GM18520 (cell line): Measurements from ENCODE around the gene GRIA1.

ENCODE experiments used
- ATAC-seq: cut with Tn5 transposase; IDR thresholded peaks from one replicate; pipeline ENCODE4 v1.9.1; 2021; ENCODE audit not compliant: unreplicated experiment

Gene GRIA1

GRCh38 chr5:153601377-153601776 lies 110.9 kb downstream of the GRIA1 start:
- ATAC-seq = peak; percentile 92

GRCh38 chr5:153605386-153605785 lies 114.9 kb downstream of the GRIA1 start:
- no peak for ATAC-seq

GRCh38 chr5:153610009-153610408 lies 119.5 kb downstream of the GRIA1 start:
- ATAC-seq = no peak

DNA sequence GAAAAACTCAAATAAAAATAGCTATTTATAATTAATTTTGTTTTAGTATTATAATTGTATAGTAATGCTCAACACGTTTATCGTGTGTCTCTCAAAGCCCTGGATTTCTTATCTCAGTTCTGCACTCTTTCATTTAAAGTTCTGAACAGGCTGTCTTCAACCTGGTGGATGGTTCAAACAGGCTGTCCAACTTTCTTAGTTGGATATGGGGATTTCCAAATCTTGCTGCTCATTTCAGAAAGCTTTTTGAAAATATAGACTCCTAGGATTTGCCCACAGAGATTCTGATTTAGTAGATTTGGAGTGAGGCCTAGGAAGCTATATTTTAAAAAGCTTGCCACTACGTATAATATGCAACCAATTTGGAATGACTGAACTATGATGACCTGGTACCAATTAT lies 120.3 kb downstream of the GRIA1 start:
- no peak for ATAC-seq

- ATAC-seq = no peak
Measured at GRCh38 chr5:153613144-153613543, 122.7 kb downstream of the GRIA1 start.

DNA sequence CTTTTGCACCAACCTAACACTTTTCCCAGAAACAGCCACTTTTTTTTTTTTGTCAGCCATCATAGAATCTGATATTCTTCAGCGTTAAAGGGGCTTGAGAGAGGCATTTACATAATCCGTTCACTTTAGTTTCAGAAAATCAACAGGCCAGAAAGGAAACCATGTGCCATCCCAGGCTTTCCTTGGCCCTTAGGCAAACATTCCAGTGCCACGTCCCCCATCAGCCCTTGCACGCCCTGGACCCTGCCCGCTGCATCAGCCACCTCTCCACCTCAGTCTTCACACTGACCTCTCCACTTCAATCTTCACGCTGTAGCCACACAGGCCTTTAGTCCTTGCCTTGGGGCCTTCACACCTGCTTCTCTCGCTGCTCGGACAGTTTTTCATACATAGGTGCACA lies 123.2 kb downstream of the GRIA1 start:
- no peak for ATAC-seq

DNA sequence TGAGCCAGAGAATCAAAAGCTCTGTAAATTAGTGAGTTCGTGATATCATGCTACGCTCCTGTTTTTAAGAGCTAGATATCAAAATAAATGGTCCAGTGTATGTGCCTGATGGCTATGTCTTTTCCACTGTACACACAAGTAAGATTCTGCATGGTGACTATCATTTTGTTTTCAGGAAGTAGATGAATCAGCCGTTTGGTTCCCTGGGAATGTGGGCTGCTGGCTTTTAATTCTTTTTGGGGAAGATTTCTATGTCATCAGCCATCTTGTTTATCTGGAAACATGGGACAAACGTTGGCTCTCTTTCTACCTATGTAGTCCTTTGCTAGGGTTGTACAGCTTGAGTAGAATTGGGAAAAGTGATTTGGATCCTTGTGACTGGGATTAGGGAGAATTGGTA lies 126.7 kb downstream of the GRIA1 start:
- no peak for ATAC-seq

DNA sequence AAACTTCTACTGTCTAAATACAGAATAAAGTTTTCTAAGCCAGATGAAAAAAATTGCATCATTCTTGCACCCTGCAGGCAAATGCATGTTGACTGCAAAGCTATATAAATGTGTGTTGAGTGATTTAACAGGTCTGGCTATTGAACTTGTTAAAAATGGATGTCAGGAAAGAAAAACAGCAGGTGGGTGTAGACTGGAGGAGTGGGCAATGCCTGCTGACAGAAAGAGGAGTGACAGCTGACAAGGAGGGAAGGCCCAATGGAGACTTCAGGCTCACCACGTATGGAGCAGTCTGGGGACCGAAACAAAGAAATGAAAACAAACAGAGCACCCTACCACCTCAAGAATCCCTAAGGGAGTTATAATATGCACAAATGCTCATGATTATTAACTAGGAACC lies 127.8 kb downstream of the GRIA1 start:
- ATAC-seq = no peak

GRCh38 chr5:153618867-153619266 lies 128.4 kb downstream of the GRIA1 start:
- no peak for ATAC-seq

GRCh38 chr5:153619771-153620170 lies 129.3 kb downstream of the GRIA1 start:
- ATAC-seq = no peak

DNA sequence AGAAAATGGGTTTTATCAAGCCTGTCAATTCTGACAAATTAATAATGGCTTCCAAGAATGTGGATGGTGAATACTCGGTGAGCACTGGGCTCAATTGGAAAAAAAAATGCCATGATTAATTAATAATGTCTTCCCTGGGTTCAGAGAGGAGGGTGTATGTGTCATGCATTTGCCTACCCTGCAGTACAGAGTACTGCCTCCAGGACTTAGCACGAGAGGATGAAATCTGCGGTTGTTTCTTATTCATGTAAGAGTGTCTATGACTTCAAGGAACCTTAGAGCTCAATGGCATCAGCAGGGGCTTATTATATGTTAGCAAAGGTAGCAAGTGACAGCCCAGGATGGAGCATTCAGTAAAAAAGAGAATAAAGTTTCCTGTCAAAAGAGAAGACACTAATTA lies 132.7 kb downstream of the GRIA1 start:
- no peak for ATAC-seq

- ATAC-seq = no peak
Measured at GRCh38 chr5:153623751-153624450, 133.4 kb downstream of the GRIA1 start.

DNA sequence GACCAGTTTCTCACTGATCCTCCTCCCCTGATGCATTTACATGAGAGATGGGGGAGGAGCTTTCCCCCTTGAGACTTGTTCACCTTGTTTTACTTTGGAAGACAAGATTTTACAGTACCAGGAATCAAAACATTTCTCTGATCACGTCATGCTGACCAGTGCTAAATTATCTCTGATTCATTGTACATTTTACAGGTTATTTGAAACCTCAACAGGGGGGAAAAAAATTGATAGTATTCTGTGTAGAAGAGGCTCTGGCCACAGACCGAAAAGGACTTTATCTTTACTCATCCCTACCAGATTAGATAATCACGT lies 133.9 kb downstream of the GRIA1 start:
- no peak for ATAC-seq

GRCh38 chr5:153625826-153626354 lies 135.4 kb downstream of the GRIA1 start:
- ATAC-seq = no peak

DNA sequence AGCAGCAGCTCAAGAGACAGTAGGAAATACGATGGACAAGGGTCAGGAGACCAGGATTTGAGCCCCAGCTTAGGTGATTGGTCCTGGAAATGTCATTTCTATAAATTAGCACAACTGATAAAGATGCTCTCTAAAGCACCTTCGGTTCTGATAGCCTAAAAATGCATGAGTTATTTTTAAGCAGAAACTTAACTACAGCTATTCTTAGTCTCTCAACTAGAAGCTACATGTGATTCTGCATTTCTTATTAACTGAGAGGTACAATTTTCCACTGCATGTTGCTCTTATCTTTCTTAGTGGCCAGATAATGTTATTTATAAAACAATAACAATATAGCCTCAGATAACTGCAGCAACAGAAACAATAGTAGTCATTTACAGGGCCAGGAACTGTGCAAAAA lies 136.4 kb downstream of the GRIA1 start:
- no peak for ATAC-seq

DNA sequence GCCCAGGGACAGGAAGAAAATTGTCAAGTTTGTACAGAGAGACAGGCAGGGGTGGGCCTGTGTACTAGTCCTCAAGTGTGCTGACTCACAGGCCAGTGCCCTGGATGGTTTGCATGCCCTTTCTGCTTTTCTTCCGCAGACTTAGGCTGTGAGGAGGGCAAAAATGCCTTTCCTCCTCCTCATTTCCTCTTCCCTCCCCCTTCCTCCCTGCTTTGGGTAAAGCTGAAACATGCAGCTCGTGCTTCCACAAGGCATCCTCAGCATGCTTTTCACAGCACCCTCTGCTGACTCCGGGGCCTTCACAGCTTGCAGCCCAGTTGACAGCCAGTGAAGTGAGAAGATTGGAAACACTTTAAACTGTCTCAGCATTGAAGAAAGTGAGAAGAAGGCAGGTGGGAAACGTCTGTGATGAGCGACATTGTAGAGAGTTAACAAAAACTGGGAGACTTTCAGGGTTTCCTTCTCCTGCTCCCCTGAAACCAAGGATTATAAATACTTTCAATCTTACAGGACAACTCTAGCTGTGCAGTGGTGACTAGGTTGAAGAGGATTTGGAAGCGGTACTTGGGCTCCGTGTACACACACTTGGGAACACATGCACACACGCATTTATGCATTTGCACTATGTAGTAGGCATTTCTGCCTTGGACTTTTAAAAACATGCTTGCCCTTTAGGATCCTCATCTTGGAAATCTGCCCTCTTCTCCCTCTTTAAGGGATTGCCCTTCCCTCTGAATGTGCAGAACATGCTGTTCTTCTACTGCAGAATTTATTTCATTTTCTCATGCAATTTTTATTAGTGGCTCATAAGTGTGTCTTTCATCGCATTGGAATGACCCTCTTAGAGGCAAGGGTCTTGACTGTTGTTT lies 138.8 kb downstream of the GRIA1 start:
- no peak for ATAC-seq

DNA sequence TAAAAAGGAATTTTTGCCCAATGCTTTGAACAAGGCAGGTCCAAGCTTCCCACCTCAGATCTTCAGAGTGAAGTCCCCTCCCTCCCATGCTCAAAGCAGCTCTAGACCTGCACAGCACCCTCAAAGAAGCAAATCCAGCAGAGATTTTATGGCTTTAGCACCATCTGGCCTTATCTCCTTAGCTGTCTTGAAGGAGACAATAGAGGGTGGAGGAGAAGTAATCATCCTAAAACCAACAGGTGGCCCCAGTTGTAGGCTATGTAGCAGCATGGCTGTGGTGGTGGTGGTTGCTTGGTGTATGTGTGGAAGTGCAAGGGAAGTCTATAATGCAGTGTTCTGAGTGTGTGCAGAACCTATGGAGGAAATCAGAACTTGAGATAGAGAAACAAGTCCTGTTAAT lies 140.1 kb downstream of the GRIA1 start:
- ATAC-seq = no peak

- ATAC-seq = no peak
Measured at GRCh38 chr5:153632748-153633290, 142.3 kb downstream of the GRIA1 start.

- ATAC-seq = no peak
Measured at GRCh38 chr5:153636670-153637451, 146.4 kb downstream of the GRIA1 start.

GRCh38 chr5:153640293-153640692 lies 149.8 kb downstream of the GRIA1 start:
- no peak for ATAC-seq

- no peak for ATAC-seq
Measured at GRCh38 chr5:153641183-153641688, 150.8 kb downstream of the GRIA1 start.
